T-helper 1 cell (primary cell): ENCODE results near the gene EIF4G3.
"Not testable (repeated sequence)": the region's sequence is repeated elsewhere in the genome, so short reads cannot be mapped to it uniquely, and the experiment has no call there.

Source experiments
- DNase-seq, 5 donors: peaks; one replicate each; pipeline ENCODE4 v3.0.0-alpha.2; 2012 to 2020

Gene EIF4G3

DNA sequence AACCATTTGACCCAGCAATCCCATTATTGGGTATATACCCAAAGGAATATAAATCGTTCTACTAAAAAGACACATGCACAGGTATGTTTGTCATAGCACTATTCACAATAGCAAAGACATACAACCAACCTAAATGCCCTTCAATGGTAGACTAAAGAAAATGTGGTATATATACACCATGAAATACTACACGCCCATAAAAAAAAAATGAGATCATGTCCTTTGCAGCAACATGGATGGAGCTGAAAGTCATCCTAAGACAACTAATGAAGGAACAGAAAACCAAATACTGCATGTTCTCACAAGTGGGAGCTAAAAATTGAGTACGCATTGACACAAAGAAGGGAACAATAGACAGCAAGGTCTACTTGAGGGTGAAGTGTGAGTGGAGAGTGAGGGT, 72.0 kb downstream of the EIF4G3 start:
- no peak for DNase-seq

- DNase-seq = no peak
Measured at GRCh38 chr1:21100481-21100921, 76.2 kb downstream of the EIF4G3 start.

- DNase-seq = no peak
Measured at GRCh38 chr1:21099869-21100131, 76.9 kb downstream of the EIF4G3 start.

GRCh38 chr1:21099034-21099868, 77.4 kb downstream of the EIF4G3 start:
- peak in 1 of 5 donors; percentile 39 for DNase-seq

- no peak for DNase-seq
Measured at GRCh38 chr1:21098186-21098915, 78.3 kb downstream of the EIF4G3 start.

DNA sequence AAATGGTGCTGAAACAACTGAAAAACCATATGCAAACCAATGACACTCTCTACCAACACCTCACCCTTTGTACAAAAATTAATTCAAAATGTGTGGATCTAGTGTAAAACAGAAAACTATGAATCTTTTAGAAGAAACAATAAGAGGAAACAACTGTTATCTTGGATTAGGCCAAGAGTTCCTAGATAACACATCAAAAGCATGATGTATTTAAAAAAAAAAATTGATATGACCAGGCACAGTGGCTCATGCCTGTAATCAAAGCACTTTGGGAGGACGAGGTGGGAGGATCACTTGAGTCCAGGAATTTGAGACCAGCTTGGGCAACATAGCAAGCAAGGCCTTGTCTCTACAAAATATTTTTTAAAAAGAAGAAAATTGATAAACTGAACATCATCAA, 79.0 kb downstream of the EIF4G3 start:
- no peak for DNase-seq

GRCh38 chr1:21095976-21096375, 80.7 kb downstream of the EIF4G3 start:
- no peak for DNase-seq

- not testable (repeated sequence) for DNase-seq
Measured at GRCh38 chr1:21094282-21094681, 82.4 kb downstream of the EIF4G3 start.

DNA sequence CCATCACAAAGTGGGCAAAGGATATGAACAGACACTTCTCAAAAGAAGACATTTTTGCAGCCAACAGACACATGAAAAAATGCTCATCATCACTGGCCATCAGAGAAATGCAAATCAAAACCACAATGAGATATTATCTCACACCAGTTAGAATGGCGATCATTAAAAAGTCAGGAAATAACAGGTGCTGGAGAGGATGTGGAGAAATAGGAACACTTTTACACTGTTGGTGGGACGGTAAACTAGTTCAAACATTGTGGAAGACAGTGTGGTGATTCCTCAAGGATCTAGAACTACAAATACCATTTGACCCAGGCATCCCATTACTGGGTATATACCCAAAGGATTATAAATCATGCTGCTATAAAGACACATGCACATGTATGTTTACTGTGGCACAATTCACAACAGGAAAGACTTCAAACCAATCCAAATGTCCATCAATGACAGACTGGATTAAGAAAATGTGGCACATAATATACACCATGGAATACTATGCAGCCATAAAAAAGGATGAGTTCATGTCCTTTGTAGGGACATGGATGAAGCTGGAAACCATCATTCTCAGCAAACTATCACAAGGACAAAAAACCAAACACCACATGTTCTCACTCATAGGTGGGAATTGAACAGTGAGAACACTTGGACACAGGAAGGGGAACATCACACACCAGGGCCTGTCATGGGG, 83.3 kb downstream of the EIF4G3 start:
- not testable (repeated sequence) for DNase-seq

- DNase-seq = not testable (repeated sequence)
Measured at GRCh38 chr1:21092545-21092944, 84.2 kb downstream of the EIF4G3 start.

DNA sequence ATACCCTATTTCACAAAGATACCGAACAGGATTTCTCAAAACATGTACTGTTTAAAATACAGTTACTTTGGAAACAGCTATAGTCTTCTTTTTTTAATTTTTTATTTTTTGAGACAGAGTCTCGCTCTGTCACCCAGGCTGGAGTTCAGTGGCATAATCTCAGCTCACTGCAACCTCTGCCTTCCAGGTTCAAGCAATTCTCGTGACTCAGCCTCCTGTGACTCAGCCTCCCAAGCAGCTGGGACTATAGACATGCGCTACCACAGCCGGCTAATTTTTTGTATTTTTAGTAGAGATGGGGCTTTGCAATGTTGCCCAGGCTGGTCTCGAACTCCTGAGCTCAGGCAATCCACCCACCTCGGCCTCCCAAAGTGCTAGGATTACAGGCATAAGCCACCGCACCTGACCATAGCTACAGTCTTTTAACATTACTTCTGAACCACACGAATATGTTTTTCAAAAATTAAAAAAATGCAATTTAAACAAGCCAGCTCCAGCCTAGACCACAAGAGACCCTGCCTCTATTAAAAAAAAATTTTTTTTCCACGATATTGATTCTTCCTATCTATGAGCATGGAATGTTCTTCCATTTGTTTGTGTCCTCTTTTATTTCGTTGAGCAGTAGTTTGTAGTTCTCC, 85.5 kb downstream of the EIF4G3 start:
- DNase-seq = not testable (repeated sequence)

- DNase-seq = no peak
Measured at GRCh38 chr1:21090463-21090862, 86.2 kb downstream of the EIF4G3 start.

DNA sequence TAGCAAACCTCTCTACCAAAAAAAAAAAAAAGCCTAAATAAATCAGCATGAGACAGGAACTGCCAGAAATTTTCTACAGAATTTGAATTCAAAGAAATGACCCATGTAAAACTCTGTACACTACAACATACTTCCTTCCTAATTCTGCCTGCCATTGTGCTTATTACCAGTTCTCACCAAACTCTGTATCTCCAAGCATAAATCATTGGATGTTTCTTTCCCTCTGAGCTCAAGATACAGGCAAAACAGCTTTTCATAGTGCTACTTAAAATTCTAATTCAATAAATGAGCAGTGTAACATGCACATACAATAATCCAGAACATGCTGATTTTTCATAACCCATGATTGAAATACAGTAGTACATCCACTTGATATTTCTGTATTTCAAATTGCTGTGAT, 87.0 kb downstream of the EIF4G3 start:
- no peak for DNase-seq

DNA sequence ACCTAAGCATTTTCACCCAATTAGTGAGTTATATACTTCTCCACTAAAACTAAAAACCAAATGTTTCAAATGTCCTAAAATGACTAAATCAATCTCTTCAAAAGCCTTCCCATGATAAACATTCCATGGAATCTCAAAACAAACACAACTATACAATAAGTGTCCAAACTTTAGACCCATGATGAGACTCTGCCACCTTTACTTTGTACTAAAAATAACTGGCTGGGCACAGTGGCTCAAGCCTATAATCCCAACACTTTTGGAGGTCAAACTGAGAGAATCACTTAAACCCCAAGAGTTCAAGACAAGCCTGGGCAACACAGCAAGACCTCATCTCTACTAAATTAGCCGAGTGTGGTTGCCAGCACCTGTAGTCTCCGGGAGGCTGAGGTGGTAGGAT, 87.4 kb downstream of the EIF4G3 start:
- no peak for DNase-seq

DNA sequence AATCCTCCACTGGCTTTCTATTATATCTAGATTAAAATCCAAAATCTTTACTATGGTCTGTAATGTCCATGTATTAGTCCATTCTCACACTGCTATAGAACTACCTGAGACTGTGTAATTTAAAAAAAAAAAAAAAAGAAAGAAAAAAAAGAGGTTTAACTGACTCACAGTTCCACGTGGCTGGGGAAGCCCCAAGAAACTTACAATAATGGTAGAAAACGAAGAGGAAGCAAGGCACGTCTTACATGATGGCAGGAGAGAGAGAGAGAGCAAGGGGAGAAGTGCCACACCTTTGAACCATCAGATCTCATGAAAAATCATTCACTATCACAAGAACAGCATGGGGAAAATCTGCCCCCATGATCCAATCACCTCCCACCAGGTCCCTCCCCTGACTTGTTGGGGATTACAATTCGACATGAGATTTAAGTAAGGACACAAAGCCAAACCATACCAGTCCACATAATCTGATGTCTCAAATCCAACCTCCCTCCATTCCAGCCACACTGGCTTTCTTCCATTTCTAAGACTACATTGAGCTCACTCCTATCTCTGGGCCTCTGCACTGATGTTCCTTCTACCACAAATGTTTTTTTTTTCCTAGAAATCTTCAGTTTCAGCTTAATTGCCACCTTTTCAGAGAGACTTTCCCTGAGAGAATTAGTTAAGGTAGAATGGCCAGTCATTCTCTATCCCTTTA, 92.4 kb downstream of the EIF4G3 start:
- DNase-seq = no peak

DNA sequence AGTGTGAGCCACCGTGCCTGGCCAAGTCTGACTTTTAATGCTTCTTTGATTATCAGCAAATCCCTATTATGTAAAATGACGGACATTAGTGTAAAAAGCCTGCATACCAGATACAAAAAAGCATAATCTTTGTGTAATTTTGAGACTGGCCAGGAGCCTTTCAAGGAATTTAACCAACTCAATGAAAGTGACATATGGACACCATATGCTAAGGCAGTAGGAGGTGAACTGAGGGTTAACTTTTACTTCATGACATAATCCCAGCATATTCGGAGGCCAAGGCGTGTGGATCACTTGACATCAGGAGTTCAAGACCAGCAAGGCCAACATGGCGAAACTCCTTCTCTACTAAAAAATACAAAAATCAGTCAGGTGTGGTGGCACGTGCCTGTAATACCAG, 94.6 kb downstream of the EIF4G3 start:
- DNase-seq = no peak

DNA sequence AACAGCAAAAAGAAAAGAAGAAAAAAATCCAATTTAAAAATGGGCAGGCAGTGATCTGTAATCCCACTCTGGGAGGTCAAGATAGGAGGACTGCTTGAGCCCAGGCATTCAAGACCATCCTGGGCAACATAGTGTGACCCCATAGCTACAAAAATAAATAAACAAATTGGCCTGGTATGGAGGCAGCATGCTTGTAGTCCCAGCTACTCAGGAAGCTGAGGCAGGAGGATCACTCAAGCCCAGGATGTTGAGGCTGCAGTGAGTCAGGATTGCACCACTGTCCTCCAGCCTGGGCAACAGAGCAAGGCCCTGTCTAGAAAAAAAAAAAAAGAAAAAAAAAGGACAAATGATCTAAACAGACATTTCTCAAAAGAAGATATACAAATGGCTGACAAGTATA, 99.6 kb downstream of the EIF4G3 start:
- DNase-seq = peak in 1 of 5 donors; percentile 11

GRCh38 chr1:21072721-21073120, 104.0 kb downstream of the EIF4G3 start:
- DNase-seq = no peak

DNA sequence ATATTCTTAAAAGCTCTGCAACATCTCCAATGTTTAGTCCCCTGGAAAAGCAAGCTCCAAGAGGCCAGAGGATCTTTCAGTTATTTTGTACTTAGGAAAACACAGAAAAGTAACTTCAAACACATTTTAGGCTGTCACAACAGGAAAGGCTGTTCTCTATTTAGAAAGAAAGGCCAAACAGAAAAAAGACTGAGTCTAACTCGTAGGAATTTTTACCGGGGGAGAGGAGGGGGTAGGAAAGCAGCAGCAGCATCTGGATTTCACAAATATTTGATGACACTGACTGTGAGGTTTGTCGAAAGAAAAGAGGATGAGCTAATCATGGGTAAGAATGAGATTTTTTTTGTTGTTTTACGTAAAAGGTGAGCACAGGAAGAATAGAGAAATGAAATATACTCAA, 107.1 kb downstream of the EIF4G3 start:
- DNase-seq = no peak

DNA sequence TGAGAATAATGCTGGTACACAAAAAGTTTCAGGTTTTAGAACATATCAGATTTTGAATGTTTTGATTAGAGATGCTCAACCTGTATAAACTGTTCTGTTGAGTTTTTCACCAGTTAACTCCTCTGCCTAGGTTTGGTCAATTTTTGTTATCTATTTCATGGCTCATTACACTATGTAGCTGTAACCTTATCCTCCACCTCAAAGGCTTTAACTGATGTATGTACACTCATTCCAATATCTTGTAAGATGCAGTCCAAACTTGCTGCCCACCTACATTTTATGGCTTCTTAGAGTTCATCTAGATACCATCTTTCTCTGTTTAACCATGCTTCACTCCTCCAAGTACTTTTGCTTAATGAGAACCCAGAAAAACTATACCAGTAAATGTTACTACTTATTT, 107.8 kb downstream of the EIF4G3 start:
- DNase-seq = no peak

GRCh38 chr1:21067551-21068227, 109.0 kb downstream of the EIF4G3 start:
- DNase-seq = no peak
